RWPE2 (cell line): ENCODE data around the gene PTH2.

Experiments used
- ATAC-seq: fragments of 200-7000 bp; cut with Tn5 transposase; 3 replicates; pipeline ENCODE4 v1.9.1; 2021; ENCODE audit warnings: low read depth
- DNase-seq: peaks from one replicate; pipeline ENCODE4 v3.0.0-alpha.2; 2020; ENCODE audit warnings: low spot score
- H3K27ac ChIP-seq: fragments of 450-650 bp; 2 replicates; pipeline ENCODE4 v1.5.1; 2017; ENCODE audit warnings: mild to moderate bottlenecking; ENCODE audit not compliant: poor library complexity, severe bottlenecking
- H3K27me3 ChIP-seq: fragments of 250-450 bp; sonication (Bioruptor Pico); 2 replicates; pipeline ENCODE4 v1.5.1; 2021; ENCODE audit warnings: mild to moderate bottlenecking, moderate library complexity; ENCODE audit not compliant: insufficient read depth, poor library complexity, severe bottlenecking
- H3K36me3 ChIP-seq: fragments of 250-450 bp; sonication (Bioruptor Pico); 2 replicates; pipeline ENCODE4 v1.5.1; 2020; ENCODE audit warnings: low read depth, mild to moderate bottlenecking, moderate library complexity
- H3K4me1 ChIP-seq: fragments of 250-450 bp; sonication (Bioruptor Pico); 2 replicates; pipeline ENCODE4 v1.5.1; 2021; ENCODE audit warnings: mild to moderate bottlenecking, moderate library complexity; ENCODE audit not compliant: insufficient read depth, poor library complexity, severe bottlenecking
- H3K4me3 ChIP-seq: fragments of 250-450 bp; sonication (Bioruptor Pico); 2 replicates; pipeline ENCODE4 v1.5.1; 2021; ENCODE audit warnings: mild to moderate bottlenecking, moderate library complexity; ENCODE audit not compliant: severe bottlenecking
- H3K9me3 ChIP-seq: fragments of 250-450 bp; sonication (Bioruptor Pico); 2 replicates; pipeline ENCODE4 v1.5.1; 2021; ENCODE audit warnings: mild to moderate bottlenecking, moderate library complexity; ENCODE audit not compliant: severe bottlenecking
- TF ChIP-seq, protein P1 (sequence below): fragments of 450-650 bp; IDR thresholded peaks from one replicate; pipeline ENCODE4 v1.5.1; 2017; ENCODE audit warnings: mild to moderate bottlenecking, moderate library complexity; ENCODE audit not compliant: poor library complexity, severe bottlenecking

Gene PTH2

DNA sequence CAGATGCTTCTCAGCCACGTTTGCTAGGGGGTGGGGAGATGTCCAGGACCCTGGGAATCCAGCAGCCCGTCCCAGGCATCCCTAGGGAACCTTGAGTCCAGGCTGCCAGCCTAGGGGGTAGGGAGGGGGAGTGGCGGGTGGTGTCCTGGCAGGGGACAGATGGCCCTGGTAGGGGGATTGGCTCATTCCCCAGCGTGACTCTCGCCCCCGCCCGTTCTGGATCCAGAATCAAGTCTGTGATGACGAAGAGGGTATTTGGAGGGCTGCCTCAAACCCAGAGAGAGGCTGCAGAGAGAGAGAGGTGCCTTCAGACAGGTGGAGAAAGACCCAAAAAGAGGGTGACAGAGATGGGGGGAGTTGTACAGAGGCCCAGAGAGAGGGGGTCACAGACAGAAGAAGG is 14.0 kb upstream of the PTH2 start:
- no peak for DNase-seq
- no peaks in the 10 kb centered on the region for H3K36me3 ChIP-seq
- H3K27ac ChIP-seq: no peak overlapping the region
- no peaks in the 10 kb centered on the region for H3K4me1 ChIP-seq
- H3K9me3 ChIP-seq: no peaks in the 10 kb centered on the region
- no peak for ATAC-seq
- no peak overlapping the region for H3K4me3 ChIP-seq
- peaks cover 95% of the 10 kb centered on the region for H3K27me3 ChIP-seq
- TF ChIP-seq, protein P1, sequence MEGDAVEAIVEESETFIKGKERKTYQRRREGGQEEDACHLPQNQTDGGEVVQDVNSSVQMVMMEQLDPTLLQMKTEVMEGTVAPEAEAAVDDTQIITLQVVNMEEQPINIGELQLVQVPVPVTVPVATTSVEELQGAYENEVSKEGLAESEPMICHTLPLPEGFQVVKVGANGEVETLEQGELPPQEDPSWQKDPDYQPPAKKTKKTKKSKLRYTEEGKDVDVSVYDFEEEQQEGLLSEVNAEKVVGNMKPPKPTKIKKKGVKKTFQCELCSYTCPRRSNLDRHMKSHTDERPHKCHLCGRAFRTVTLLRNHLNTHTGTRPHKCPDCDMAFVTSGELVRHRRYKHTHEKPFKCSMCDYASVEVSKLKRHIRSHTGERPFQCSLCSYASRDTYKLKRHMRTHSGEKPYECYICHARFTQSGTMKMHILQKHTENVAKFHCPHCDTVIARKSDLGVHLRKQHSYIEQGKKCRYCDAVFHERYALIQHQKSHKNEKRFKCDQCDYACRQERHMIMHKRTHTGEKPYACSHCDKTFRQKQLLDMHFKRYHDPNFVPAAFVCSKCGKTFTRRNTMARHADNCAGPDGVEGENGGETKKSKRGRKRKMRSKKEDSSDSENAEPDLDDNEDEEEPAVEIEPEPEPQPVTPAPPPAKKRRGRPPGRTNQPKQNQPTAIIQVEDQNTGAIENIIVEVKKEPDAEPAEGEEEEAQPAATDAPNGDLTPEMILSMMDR: no peak

DNA sequence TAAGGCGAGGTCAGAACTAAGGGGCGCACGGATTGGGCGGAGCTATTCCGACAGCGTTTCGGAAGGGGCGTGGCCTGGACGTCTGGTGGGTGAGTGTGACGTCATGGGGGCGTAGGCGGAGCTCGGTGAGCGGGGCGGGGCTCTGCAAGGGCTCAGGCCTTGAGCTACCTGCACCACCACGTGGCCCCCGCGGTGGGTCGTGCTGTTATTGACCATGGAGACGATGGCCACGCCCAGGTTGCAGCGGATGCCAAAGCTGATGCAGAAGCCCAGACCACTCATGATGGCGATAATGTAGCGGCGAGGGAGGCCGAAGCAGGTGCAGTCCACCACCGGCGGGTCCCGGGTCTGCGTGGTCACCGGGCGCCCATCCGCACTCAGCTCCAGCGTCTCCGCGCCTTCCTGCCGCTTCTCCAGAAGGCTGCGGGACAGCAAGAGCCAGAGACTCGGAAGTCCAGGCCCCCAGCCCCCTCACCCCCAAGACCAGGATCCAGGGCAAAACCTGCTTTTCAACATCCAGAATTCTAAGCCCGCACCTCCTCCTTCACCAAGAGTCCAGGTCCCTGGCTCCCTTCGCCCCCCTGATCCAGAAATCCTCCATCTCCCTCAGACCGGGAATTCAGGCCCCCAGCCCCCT is 13.3 kb upstream of the PTH2 start:
- H3K4me3 ChIP-seq: no peak overlapping the region
- H3K9me3 ChIP-seq: no peaks in the 10 kb centered on the region
- H3K27me3 ChIP-seq: peaks cover 95% of the 10 kb centered on the region
- no peaks in the 10 kb centered on the region for H3K36me3 ChIP-seq
- ATAC-seq: no peak
- H3K4me1 ChIP-seq: no peaks in the 10 kb centered on the region
- TF ChIP-seq, protein P1: no peak
- DNase-seq: no peak
- H3K27ac ChIP-seq: no peak overlapping the region

DNA sequence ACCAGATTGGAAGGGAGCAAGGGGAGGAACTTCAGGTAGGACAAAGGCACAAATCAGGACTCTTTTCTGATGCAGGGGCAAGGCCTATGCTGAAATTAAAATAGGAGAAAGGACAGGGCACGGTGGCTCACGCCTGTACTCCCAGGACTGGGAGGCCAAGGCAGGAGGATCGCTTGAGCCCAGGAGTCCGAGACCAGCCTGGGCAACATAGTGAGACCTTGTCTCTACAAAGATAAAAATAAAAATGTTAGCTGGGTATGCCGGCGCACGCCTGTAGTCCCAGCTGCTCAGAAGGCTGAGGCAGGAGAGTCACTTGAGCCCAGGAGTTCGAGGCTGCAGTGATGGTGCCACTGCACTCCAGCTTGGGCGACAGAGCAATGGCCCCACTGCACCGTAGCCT is 12.4 kb upstream of the PTH2 start:
- TF ChIP-seq, protein P1: no peak

DNA sequence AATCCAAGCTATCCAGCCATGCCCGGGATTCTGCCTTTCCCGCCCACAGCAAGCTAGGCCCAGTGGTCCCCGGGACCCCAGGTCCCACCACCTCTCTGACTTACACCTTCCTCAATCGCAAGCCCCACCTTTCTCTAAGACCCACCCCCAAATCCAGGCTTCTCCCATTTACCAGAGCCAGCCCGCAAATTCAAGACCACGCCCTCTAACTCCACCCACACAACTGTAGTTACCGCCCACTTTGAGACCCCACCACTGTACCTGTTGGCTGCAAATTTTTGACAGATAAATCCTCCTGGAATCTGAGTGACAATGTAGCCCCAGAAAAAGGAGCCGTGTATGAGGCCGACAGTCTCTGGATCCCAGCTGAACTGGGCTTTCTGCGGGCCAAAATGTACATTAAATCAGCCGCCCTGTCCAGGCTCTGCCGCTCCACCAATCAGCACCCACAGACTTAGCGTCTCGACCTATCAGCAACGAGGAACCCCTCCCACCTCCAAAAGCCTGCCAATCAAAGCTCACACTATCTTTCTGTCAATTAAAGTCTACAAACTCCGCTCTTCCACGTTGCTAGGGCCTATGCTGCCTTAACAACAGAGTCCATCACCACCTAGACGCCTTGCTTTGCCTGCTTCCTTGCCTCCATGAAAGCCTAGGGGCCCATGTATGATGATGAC is 11.8 kb upstream of the PTH2 start:
- TF ChIP-seq, protein P1: no peak
- no peak for ATAC-seq
- DNase-seq: no peak

More for the DNA sequence above, 12.4 kb upstream of the PTH2 start:
- ATAC-seq (no peak), DNase-seq (no peak)
- Histone ChIP-seq H3K9me3 (no peaks in the 10 kb centered on the region), H3K4me1 (no peaks in the 10 kb centered on the region), H3K27ac (no peak overlapping the region), H3K36me3 (no peaks in the 10 kb centered on the region), H3K27me3 (peaks cover 96% of the 10 kb centered on the region), H3K4me3 (no peak overlapping the region)

More for the DNA sequence above, 11.8 kb upstream of the PTH2 start:
- Histone ChIP-seq H3K4me3 (no peak overlapping the region), H3K36me3 (no peaks in the 10 kb centered on the region), H3K27me3 (peaks cover 94% of the 10 kb centered on the region), H3K4me1 (no peaks in the 10 kb centered on the region), H3K27ac (no peak overlapping the region), H3K9me3 (no peaks in the 10 kb centered on the region)
